H1 (cell line): ENCODE measurements around the gene MYBPC1. TPM values are rescaled to one million over a fixed set of nuclear protein-coding genes. Genes with fewer than 3 reads are reported as not detected.

Source experiments
- CHD1 ChIP-seq: IDR thresholded peaks from 2 replicates; pipeline ENCODE4 v1.6.1; 2012; ENCODE audit warnings: low read depth, low read length, improper control_type of control experiment
- CHD7 ChIP-seq: fragments of 300-600 bp; sonication (generic); IDR thresholded peaks from 2 replicates; pipeline ENCODE4 v1.7.1; 2012; ENCODE audit warnings: low read length, moderate library complexity, mild to moderate bottlenecking, inconsistent platforms; ENCODE audit not compliant: insufficient replicate concordance
- GABPA ChIP-seq: IDR thresholded peaks from 2 replicates; pipeline ENCODE4 v1.6.1; 2011; ENCODE audit warnings: mild to moderate bottlenecking, low read length, moderate library complexity, borderline replicate concordance; ENCODE audit not compliant: insufficient read depth
- GTF2F1 ChIP-seq: IDR thresholded peaks from 2 replicates; pipeline ENCODE4 v1.6.1; 2012; ENCODE audit warnings: low read depth, low read length, improper control_type of control experiment, borderline replicate concordance
- JUN ChIP-seq: IDR thresholded peaks from 2 replicates; pipeline ENCODE4 v1.6.1; 2011; ENCODE audit warnings: low read depth, mild to moderate bottlenecking, improper control_type of control experiment, low read length
- RAD21 ChIP-seq, 2 experiments: IDR thresholded peaks in 1 of 2; conservative IDR thresholded peaks in 1 of 2; 2 replicates each; pipeline ENCODE4 v1.6.1; 2011; ENCODE audit warnings: low read depth in 2 of 2, low read length in 2 of 2, improper control_type of control experiment in 1 of 2, inconsistent platforms in 1 of 2, mild to moderate bottlenecking in 1 of 2, moderate library complexity in 1 of 2
- USF2 ChIP-seq: IDR thresholded peaks from 2 replicates; pipeline ENCODE4 v1.6.1; 2011; ENCODE audit warnings: low read length, improper control_type of control experiment
- polyA plus RNA-seq, 7 experiments: library from polyadenylated mRNA; depleted of rRNA in 3 of 7; stranded (reverse) in 5 of 7; unstranded in 2 of 7; fragments of >200 nt in 5 of 7; fragments of 200-250 nt in 2 of 7; gene quantifications; 1 replicate in 5 of 7; 2 replicates in 1 of 7; 4 replicates in 1 of 7; pipeline versions ENCODE4 v1.2.1 to v1.2.3, GENCODE V29; 2011 to 2013; ENCODE audit warnings: missing spikeins in 2 of 7, mixed read lengths in 2 of 7
- total RNA-seq: library from RNA; stranded (reverse); fragmentation: NEBNext Ultra II Directional; extraction: Animal tissue kit (Norgen Biotek cat#: 25700); gene quantifications from 2 replicates; pipeline ENCODE4 v1.2.1, GENCODE V29; 2021

Gene MYBPC1
- total and polyA plus RNA-seq, 2 of the 8 experiments (the other 6 are each of a cell fraction or from before 2014, with no cell fraction given): not detected

- TF ChIP-seq CHD7 (no peak), USF2 (no peak), JUN (no peak), RAD21 (IDR thresholded peaks at IDR 0.05 in 1 of 2, conservative IDR thresholded peaks at IDR 0.05 in 1 of 2; ENCODE audit: low read depth in 2 of 2, low read length in 2 of 2) (no peak), GABPA (no peak), GTF2F1 (no peak), CHD1 (no peak)
Measured at GRCh38 chr12:101653030-101653429, 58.3 kb downstream of the MYBPC1 start (continued).
